ENCODE results near the gene CDHR2.
A peak's percentile ranks its signal among the peaks of the same experiment; 100 is the strongest.

The CDHR2 gene, protein sequence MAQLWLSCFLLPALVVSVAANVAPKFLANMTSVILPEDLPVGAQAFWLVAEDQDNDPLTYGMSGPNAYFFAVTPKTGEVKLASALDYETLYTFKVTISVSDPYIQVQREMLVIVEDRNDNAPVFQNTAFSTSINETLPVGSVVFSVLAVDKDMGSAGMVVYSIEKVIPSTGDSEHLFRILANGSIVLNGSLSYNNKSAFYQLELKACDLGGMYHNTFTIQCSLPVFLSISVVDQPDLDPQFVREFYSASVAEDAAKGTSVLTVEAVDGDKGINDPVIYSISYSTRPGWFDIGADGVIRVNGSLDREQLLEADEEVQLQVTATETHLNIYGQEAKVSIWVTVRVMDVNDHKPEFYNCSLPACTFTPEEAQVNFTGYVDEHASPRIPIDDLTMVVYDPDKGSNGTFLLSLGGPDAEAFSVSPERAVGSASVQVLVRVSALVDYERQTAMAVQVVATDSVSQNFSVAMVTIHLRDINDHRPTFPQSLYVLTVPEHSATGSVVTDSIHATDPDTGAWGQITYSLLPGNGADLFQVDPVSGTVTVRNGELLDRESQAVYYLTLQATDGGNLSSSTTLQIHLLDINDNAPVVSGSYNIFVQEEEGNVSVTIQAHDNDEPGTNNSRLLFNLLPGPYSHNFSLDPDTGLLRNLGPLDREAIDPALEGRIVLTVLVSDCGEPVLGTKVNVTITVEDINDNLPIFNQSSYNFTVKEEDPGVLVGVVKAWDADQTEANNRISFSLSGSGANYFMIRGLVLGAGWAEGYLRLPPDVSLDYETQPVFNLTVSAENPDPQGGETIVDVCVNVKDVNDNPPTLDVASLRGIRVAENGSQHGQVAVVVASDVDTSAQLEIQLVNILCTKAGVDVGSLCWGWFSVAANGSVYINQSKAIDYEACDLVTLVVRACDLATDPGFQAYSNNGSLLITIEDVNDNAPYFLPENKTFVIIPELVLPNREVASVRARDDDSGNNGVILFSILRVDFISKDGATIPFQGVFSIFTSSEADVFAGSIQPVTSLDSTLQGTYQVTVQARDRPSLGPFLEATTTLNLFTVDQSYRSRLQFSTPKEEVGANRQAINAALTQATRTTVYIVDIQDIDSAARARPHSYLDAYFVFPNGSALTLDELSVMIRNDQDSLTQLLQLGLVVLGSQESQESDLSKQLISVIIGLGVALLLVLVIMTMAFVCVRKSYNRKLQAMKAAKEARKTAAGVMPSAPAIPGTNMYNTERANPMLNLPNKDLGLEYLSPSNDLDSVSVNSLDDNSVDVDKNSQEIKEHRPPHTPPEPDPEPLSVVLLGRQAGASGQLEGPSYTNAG (N-terminal part only)

DNA sequence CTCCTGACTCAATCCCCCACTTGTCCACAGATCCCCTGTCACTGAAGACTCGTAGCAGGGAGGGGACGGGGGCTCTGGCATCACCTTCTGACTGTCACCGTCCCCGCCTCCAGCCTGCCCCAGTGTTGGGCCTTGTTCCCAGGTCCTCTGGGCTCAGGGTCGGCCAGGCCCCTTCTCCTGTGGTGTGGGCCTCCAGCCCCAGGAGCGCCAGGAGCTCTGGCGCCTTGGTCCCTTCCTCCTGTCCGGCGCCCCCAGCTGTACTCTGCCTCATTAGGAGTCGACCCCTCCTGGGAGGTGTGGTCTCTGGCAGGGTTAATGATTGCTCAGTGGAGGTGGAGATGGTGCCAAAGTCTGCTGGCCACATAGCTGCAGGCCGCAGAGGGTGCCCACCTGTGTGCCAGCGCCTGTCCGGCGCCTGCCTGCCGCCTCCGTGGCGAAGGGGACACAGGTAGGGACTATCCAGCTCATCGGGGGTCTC, at the start of gene CDHR2:
Gene CDHR2 (plus strand): TSS at position 376 of the 478 bp plus-strand sequence. CDS start 16,011 bp downstream, outside the sequence.
- H3K9me3 Mint-ChIP-seq, result no peaks in the 10 kb centered on the region
- H3K27me3 Mint-ChIP-seq, result peaks cover 4 to 6% of the 10 kb centered on the region in 2 donors
- peaks cover 22 to 32% of the 10 kb centered on the region in 2 donors for H3K4me1 Mint-ChIP-seq
- no peak within 1 kb of the TSS for H3K4me3 Mint-ChIP-seq
- no peaks in the 10 kb centered on the region for H3K36me3 Mint-ChIP-seq
- H3K27ac Mint-ChIP-seq, result no peak within 1 kb of the TSS
- ATAC-seq (replicated peaks), result no peak
- DNase-seq, result no peak

DNA sequence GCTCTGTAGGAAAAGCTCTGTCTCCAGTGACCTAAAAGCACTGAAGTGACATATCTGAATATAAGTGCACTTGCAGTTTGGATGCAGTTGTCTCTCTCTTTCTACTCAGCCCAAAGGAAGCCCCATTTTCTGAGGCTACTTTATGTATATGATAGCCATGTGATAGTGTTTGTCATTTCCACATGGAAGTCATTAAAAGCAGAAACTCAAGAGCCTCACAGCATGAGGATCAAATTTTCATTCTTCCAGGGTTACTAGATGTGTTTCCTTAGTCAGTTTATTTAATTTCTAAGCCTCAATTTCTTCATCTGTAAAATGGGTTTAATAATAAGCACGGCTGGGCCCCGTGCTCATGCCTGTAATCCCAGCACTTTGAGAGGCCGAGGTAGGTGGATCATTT, 48.6 kb upstream of the CDHR2 start:
- DNase-seq (no peak), ATAC-seq (replicated peaks) (no peak)
- Mint-ChIP-seq H3K4me3 (no peak overlapping the region), H3K27me3 (no peaks in the 10 kb centered on the region), H3K27ac (no peak overlapping the region), H3K9me3 (no peaks in the 10 kb centered on the region), H3K4me1 (peaks cover 0 to 1% of the 10 kb centered on the region in 2 donors), H3K36me3 (peaks cover 50 to 53% of the 10 kb centered on the region in 2 donors)

DNA sequence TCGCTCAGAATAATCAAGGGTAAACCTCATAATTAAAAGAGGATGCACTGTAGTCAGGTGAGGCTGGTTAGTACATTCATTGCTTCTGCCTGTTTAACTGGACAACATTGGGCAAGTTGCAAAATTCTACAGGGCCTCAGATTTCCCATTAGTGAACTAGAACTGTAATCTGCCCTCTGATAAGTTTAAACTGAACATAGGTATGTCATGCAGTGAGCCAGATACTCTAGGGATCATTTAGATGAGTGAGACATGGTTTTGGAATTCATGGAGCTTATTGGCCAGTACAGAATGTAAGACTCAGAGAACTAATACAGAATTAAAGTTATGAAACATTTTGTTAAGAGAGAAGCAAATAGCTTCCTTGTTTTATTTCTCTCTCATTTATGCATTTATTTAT, 47.8 kb upstream of the CDHR2 start:
- H3K27ac Mint-ChIP-seq, result no peak overlapping the region
- no peaks in the 10 kb centered on the region for H3K27me3 Mint-ChIP-seq
- no peak for ATAC-seq (replicated peaks)

DNA sequence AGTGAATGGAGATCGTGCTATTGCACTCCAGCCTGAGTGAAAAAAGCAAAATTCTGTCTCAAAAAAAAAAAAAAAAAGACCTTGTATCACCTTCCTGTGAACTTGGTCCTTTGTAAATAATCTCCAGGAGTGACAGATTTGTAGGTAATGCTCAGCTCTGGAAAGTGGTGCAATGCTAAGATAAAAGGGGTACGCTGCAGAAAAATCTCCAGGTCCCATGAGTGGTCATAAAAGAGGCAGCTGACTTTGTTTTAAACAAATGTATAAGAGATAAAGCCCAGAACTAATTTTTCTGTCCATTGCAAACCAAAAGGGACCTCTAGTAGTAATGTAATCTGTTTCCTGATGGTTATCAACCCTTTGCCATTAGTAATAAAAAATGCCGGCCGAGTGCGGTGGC, 45.6 kb upstream of the CDHR2 start:
- Mint-ChIP-seq H3K36me3 (peaks cover 59 to 65% of the 10 kb centered on the region in 2 donors), H3K27ac (no peak overlapping the region), H3K4me1 (peaks cover 0 to 1% of the 10 kb centered on the region in 2 donors), H3K9me3 (no peaks in the 10 kb centered on the region), H3K4me3 (no peak overlapping the region), H3K27me3 (no peaks in the 10 kb centered on the region)
- ATAC-seq (replicated peaks) (no peak), DNase-seq (no peak)

More for the DNA sequence above, 47.8 kb upstream of the CDHR2 start:
- Mint-ChIP-seq H3K9me3 (no peaks in the 10 kb centered on the region), H3K36me3 (peaks cover 50 to 54% of the 10 kb centered on the region in 2 donors), H3K4me3 (no peak overlapping the region), H3K4me1 (peaks cover 0 to 1% of the 10 kb centered on the region in 2 donors)
- DNase-seq, result no peak

DNA sequence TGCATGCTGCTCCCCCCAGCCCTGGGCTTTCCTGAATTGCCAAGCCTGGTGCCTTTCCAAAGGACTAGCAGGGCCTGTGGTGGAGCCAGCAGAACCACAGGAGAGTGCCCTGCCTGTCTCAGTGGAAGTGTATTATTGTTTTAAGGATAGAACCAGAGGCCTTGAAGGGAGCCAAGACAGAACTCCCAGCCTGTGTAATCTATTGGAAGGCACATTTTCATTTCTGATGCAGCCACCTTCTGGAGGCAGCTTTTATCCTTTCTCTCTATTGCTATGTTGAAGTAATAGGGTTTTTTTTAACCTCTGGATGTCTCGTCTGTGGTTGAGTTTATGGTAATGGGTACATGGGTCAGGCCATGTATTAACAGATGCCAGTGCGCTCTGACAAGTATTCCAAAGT, 41.2 kb upstream of the CDHR2 start:
- no peak overlapping the region for H3K27ac Mint-ChIP-seq
- H3K27me3 Mint-ChIP-seq, result no peaks in the 10 kb centered on the region
- H3K4me1 Mint-ChIP-seq, result peaks cover 1 to 3% of the 10 kb centered on the region in 2 donors
- H3K9me3 Mint-ChIP-seq, result no peaks in the 10 kb centered on the region
- no peak overlapping the region for H3K4me3 Mint-ChIP-seq
- peaks cover 48 to 67% of the 10 kb centered on the region in 2 donors for H3K36me3 Mint-ChIP-seq
- ATAC-seq (replicated peaks) (no peak), DNase-seq (no peak)

DNA sequence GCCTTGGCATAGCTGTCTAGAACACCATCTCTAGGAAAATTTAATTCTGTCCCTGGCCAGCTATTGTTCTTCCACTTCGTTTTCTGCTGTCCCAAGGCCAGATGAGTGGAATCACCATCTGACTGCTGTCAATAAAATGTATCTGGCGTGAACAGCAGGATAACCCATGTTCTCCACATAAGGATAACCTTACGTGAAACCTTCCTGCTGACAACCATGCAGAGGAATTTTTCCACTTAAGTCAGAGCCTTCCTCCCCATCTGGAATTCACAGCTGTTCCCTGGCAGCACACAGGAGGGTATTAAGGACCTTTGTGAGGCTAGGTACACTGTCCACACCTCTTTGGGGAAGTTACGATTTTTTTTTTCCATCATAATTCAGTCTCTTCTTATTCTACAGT, 40.5 kb upstream of the CDHR2 start:
- Mint-ChIP-seq H3K36me3 (peaks cover 41 to 60% of the 10 kb centered on the region in 2 donors), H3K9me3 (no peaks in the 10 kb centered on the region), H3K4me1 (peaks cover 1 to 7% of the 10 kb centered on the region in 2 donors), H3K27ac (no peak overlapping the region), H3K27me3 (no peaks in the 10 kb centered on the region), H3K4me3 (no peak overlapping the region)
- ATAC-seq (replicated peaks) (no peak), DNase-seq (no peak)

DNA sequence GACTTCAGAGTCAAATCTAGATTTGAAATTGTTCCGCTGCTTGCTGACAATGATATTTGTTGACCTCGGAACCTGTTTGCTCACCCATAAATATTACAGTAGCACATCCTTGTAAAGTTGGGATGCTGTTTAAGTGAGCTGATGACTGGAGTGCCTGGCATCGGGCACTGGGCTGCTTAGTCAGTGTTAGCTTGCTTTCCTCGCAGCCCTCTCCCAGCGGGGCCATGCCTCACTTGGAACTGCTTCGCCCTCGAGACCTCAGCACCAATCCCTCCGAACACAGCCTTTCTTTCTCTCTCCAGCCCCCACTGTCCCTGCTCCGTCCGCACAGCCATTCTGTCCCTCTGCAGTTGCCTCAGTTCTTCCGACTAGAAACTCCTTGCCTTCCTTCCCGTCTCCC, 35.4 kb upstream of the CDHR2 start:
- Mint-ChIP-seq H3K27me3 (no peaks in the 10 kb centered on the region), H3K4me1 (peaks cover 15 to 32% of the 10 kb centered on the region in 2 donors), H3K27ac (peak overlapping the region; percentile 32), H3K36me3 (peaks cover 4 to 15% of the 10 kb centered on the region in 2 donors), H3K4me3 (no peak overlapping the region), H3K9me3 (peaks cover 0 to 2% of the 10 kb centered on the region in 2 donors)
- DNase-seq (no peak), ATAC-seq (replicated peaks) (no peak)

DNA sequence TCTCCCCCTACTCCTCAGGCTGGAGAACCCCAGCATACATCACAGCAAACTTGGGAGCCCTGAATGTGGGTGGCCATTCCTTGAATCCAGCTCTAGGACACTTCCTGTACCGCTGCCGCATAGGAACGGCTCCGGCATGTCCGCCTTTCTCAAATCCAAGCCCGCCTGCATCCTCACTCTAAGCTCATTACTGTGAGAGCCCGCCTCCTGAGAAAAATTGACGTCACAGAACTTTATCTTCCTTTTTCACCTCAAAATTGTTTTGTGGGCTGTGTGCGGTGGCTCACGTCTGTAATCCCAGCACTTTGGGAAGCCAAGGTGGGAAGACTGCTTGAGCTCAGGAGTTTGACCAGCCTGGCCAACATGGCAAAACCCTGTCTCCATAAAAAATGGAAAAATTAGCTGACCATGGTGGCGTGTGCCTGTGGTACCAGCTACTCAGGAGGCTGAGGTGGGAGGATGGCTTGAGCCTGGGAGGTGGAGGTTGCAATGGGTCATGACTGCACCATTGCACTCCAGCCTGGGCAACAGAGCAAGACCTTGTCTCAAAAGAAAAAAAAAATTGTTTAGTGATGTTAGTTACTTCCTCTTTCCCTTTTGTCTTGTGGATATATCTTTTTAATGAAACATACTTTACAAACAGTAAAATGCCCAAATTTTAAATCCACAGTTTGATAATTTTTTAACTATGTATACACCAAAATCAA, 34.7 kb upstream of the CDHR2 start:
- Mint-ChIP-seq H3K36me3 (peaks cover 2 to 9% of the 10 kb centered on the region in 2 donors), H3K27me3 (no peaks in the 10 kb centered on the region), H3K9me3 (peaks cover 0 to 2% of the 10 kb centered on the region in 2 donors), H3K27ac (peak overlapping the region; percentile 86), H3K4me3 (peak overlapping the region; percentile 46 to 48), H3K4me1 (peaks cover 15 to 32% of the 10 kb centered on the region in 2 donors)
- DNase-seq (no peak), ATAC-seq (replicated peaks) (peak; percentile 70 to 80)

DNA sequence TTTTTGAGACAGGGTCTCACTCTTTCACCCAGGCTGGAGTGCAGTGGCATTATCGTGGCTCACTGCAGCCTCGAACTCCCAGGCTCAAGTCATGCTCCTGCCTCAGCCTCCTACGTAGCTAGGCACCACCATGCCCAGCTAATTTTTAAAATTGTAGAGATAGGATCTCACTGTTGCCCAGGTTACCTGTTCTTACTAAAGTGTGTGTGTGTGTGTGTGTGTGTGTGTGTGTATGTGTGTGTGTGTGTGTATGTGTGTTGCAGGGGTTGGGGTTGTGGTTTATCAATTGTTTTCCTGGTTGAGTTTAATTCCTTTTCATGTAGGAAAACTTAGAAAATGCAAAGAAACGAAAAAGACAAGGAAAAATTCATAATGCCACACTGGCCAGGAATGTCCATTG, 33.7 kb upstream of the CDHR2 start:
- H3K36me3 Mint-ChIP-seq, result no peaks in the 10 kb centered on the region
- H3K27ac Mint-ChIP-seq, result peak overlapping the region; percentile 69
- H3K9me3 Mint-ChIP-seq, result peaks cover 0 to 2% of the 10 kb centered on the region in 2 donors
- ATAC-seq (replicated peaks) (peak; percentile 38 to 41), DNase-seq (no peak)
- no peak overlapping the region for H3K4me3 Mint-ChIP-seq
- H3K4me1 Mint-ChIP-seq, result peaks cover 15 to 32% of the 10 kb centered on the region in 2 donors
- H3K27me3 Mint-ChIP-seq, result no peaks in the 10 kb centered on the region

DNA sequence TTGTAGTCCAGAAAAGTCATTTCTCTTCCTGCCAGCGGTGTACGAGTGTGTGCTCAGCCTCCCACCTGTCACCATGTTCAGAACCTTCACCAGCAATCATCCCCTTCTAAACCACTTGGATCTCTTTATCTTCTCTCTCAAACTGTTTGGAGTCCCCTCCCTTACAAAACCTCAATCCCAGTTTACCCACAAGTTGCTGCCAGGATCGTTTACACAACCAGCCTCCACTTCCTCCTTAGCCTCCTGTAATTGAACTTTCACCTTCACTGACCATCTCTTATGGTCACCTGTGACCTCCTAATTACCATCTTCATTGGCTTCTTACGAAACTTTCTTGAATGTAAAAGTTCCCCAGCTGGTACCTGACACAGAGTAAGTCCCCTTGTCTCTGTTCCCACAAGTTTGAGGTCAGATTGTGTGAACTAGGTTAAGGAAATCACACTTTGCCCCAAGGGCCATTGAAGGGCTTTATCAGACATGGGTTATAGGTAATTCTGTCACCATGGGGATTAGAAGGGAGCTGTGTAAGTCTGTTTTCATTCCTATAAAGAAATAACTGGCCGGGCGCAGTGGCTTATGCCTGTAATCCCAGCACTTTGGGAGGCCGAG, 32.0 kb upstream of the CDHR2 start:
- peaks cover 17 to 39% of the 10 kb centered on the region in 2 donors for H3K4me1 Mint-ChIP-seq
- H3K4me3 Mint-ChIP-seq, result no peak overlapping the region
- DNase-seq, result no peak
- no peak overlapping the region for H3K27ac Mint-ChIP-seq
- no peaks in the 10 kb centered on the region for H3K36me3 Mint-ChIP-seq
- peaks cover 0 to 2% of the 10 kb centered on the region in 2 donors for H3K9me3 Mint-ChIP-seq
- no peaks in the 10 kb centered on the region for H3K27me3 Mint-ChIP-seq
- ATAC-seq (replicated peaks), result no peak

DNA sequence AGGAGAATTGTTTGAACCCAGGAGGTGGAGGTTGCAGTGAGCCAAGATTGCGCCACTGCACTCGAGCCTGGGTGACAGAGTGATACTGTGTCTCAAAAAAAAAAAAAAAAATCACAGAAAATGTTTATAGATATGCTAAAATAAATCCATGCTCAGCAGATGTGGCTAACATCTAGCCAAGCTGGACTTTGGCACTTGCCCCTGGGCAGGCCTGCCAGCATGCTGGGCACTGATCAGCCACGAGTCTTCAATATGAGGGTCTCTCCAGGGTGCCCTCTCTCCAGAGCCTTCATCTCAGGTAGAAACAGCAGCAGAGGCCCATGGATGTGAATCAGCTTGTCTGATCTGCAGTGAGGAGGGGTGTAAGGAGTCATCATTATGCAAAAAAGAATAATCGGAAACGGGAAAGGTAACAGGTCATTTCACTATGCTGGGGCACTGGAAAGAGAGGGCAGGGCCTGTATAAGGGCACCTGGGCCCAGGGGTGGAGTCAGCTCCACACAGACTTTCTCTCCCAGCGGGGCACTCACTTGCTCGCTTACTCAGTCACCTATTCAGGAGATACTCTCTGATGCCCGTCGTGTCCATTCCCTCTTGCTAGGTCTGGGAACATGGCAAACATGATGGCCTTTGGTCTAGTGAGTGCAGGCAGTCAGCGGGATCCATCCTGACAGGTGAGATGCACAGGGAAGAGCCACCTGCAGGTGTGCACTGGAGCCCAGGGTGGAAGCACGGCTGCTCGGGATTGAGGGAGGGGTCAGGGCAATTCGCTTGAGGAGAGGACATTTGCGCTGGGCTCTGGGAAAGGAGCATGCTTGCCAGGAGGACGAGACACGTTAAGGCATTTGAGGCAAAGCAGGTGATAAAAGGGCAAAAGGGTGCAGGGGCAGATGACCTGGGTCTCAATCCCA, 29.1 kb upstream of the CDHR2 start:
- H3K27me3 Mint-ChIP-seq, result no peaks in the 10 kb centered on the region
- no peaks in the 10 kb centered on the region for H3K9me3 Mint-ChIP-seq
- H3K36me3 Mint-ChIP-seq, result no peaks in the 10 kb centered on the region
- no peak overlapping the region for H3K27ac Mint-ChIP-seq
- no peak overlapping the region for H3K4me3 Mint-ChIP-seq
- H3K4me1 Mint-ChIP-seq, result peaks cover 10 to 34% of the 10 kb centered on the region in 2 donors
- DNase-seq, result no peak
- no peak for ATAC-seq (replicated peaks)

DNA sequence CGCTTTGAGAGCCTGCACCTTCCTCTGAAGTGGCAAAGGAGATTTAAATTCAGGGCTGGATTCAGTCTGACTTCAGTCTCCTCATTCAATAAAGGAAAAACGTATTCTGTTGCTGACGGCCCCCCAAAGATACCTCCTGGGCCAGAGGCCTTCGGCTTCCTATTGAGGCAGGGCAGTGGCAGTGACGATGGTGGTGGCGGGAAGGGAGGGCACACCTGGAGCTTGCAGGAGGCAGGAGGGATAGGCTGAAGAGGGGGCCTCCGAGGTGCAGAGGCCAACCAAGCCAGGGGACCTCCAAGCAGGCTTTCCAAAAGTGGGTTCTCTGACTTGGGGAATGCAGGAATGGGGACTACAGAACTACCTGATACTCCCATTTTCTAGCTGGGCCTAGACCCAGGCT, 27.9 kb upstream of the CDHR2 start:
- Mint-ChIP-seq H3K9me3 (no peaks in the 10 kb centered on the region), H3K36me3 (peaks cover 2 to 5% of the 10 kb centered on the region in 2 donors), H3K27ac (no peak overlapping the region), H3K4me3 (no peak overlapping the region), H3K4me1 (peaks cover 7 to 28% of the 10 kb centered on the region in 2 donors), H3K27me3 (no peaks in the 10 kb centered on the region)
- ATAC-seq (replicated peaks) (no peak), DNase-seq (no peak)
